NCI-H1092 treated with DMSO at 0.1 percent for 48 hours (cell line): ENCODE data around the gene SORBS2.

Experiments
- DNase-seq: peaks from one replicate; lab custom pipeline; 2025; lab: John Stamatoyannopoulos, UW

SORBS2 gene

DNA sequence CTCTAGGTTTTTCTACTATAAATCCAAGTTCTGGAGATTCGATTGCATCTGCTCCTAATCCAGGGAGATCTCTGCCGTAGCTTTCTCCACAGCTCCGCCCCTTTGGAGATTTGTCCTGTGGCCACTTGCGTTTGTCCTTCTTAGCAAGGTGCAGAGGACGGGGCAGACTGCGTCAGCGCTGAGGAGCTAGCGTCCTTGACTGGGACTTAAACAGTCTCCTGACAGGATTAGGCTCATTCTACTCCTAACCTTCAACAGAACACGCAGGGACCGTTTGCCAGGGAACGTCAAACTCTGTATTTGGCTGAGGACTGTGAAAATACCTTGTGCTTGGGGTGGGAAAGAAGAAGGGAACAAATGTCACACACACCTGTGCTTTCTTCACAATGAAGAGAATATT is 38.6 kb downstream of the SORBS2 start:
- DNase-seq = no peak

DNA sequence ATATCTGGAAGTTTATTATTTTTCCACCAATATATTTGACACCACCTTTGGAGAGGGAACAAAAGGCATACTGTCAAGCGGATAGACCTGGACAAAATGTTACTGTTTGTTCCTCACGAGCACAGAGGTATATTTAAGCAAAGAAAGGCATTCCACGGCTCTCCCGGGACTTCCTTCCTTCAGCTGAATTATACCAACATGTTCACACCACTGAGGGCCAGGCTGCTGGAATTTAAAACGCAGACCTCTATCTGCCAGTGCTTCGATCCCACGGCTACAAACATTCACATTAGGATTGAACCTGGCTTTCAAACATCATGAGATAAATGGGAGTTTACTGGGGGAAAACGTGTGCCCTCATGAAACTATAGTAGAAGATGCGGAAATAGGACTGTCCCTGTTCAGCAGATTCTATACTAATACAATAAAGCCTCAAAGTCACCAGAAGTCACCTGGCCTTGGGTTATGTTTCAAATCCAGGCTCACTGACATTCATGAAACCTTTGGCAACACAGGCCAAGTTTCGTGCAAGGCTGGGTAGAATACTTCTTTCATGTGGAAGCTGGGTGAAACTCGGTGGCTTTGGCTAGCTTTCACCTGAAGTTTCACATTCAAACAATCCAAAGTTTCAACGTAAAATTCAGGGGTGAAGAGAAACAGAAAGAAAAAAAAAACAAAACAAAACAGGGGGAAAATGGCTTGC is 39.5 kb downstream of the SORBS2 start:
- DNase-seq = no peak

DNA sequence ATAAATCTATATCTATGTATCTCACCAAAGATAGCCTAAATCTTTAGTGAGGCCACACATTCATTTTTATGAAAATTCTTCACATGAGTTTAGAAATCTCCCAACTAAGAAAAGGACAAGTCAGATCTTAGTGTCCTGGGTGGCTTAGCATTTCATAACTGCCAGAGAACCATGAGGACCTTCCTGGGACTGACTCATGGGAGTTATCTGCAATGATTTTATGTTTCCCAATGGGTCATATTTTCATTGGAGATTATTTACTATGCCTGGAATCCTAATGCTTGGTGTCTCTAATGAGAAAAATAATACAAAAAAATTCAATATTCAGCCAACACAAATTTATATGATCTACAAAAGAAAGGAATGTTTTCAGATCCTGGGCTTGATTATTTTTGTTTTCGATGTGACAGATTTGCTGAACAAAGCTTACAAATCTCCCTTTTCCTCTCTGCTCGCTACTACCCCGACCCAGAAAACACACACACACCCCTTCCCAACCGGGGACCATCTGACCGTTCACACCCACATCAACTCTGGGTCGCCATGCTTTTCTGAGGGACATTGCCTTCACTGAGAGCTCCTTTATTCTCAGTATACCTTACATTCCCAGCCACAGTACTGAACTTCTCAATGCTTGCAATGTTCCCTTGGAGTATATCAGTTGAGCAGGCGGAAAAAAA is 40.1 kb downstream of the SORBS2 start:
- DNase-seq = no peak

DNA sequence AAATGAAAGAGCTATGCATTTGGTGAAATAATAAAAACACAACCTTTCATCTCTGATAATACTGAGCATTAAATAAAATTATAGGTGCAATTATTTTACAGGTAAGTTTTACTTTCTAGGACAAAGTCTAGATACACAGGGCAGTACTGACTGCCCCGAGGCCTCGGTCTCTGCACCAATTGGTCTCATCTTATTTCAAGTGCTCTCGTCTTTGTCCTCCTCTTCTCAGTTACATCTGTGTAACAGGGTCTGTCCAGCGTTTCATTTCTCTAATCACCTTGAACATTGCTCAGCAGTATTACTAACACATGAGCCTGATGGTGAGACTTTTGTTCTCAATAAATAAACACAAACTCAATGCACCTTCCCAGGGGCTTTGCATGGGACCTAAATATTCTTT is 44.5 kb downstream of the SORBS2 start:
- DNase-seq = no peak

DNA sequence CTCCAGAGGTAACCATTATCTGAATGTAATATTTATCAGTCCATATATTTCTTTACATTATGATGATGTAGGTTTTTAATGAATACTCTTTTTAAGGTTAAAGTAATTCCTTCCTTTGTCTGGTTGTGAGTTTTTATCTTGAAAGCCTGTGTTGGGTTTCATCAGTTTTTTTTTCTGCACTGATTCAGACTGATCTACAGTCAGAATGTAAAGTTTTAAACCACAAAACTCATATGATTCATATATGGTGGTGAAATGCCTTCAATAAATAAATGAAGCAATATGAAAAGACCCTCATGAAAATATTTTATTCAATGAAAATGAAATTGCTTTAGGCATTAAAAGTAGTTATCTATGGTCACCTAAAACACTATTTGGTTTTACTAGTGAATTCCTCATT is 47.1 kb downstream of the SORBS2 start:
- no peak for DNase-seq

DNA sequence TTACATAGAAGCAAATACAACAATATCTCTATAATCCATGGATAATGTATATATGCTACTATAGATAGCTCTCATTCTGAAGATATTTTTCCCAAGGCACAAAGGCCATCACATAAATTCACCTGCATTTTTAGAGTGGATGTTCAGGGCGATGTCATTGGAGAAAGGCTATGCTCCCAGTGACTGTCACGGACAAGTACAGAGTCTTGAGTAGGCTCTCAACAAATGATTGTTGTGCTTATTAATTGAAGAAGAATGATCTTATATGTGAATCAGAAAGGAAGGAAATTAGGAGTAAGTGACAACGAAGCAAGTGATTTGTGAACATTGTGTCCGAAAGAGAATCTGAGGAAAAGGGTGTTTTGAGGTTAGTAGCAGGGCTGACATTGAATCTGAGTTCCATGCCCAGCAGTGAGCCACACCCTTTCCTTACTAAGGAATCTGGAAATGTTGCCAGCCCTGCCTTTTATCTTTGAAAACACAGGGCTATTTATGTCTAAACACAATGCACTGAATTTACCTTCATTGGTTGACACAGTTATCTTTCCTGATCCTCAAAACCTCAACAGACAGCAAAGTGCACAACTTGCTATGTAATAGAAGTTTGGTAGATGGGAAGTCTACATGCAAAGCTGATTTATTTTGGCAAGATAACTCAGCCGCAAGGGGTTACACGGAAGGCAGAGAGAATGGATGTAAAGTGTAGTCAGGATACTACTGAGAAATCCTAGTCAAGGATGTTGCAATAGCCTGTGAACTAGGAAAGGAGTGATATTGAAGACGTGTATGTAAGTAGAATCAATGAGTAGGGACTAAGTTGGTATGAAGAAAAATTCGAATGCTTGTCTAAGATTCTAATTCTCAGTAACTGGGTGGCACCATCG is 50.4 kb downstream of the SORBS2 start:
- DNase-seq = no peak

DNA sequence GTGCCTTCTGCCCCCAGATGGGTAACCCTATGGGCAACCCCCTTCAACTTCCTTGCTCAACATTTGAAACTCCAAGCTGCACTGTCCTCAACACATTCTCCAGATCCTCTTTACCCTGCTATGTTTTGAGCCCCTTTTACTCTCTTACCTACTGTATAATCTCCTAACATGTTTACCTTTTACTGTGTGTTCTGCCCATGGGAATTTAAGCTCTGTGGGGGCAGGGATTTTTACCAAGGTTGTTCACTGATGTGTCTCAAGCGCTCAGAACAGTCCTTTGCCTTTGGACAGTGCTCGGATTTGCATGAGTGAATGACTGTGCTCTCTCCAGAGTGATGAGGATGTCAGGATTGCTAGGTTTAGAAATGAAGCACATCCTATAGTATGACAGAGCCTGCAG is 53.2 kb downstream of the SORBS2 start:
- no peak for DNase-seq

DNA sequence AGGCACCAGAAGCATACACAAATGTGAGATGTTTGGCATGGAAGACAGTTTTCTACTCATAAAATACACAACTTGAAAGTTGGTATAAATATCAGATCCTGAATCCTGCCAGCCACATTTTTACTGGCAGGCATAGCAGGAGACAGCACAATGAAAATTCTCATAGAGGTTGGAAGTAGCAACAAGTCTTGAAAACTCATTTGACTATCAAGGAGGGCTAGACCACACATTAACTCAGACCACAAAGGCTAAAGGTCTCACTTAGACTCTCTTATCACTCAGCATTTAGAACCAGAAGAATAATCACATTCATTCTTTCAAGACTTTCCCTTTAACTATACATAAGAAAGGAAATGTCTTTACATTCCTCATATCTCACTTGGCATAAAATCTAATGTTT is 56.5 kb downstream of the SORBS2 start:
- no peak for DNase-seq

DNA sequence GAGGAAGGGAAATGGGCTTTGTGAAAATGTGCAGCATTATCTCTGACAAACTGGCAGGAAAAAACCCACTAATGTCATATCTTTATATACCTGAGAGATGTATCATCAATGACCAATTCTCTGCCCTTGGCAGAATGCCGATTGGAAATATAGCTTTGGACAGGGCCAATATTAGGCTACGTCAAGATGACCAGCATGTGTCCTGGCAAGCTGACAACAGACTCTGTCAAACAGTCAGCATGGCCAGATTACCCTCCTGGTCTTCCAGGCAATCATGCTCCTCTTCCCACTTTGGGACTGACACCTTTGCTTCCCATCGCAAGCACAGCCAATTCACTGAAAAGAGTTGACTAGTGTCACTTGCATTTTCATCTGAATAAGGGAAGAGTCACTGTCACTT is 57.0 kb downstream of the SORBS2 start:
- no peak for DNase-seq

DNA sequence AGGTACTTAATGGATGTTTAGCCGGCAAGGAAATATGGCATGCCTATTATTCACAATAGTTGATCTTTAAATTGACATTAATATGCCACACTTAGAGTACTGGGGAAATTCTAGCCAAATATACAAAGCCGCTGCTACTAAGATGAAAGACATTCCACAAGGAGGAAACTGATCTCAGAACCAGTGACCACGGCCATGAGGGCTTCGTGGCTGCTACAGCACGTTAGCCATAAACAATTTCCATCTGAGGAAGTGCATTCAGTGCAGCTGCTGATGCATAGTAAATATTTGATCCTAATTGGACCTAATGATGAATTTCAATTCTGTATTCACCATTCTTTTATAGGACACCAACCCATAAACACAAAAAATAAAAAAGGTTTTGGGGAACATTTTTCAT is 59.1 kb downstream of the SORBS2 start:
- DNase-seq = no peak

DNA sequence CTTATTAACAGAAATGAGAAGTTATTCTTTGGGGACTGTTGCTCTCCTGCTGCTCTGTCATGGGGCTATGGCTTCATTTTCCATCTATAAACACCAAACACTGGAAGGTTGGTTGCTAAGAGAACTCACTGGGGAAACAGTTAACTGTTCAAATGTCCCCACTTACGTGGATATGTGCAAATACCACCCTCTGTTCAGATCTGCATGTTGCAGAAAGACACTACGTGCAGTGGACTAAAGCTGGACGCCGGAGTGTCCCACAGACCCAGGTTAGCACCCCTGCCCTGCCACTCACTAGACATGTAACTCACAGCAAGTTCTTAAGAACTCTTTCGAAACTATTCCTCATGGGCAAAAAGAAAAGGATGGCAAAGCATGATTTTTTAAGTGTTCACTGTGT is 62.1 kb downstream of the SORBS2 start:
- no peak for DNase-seq

DNA sequence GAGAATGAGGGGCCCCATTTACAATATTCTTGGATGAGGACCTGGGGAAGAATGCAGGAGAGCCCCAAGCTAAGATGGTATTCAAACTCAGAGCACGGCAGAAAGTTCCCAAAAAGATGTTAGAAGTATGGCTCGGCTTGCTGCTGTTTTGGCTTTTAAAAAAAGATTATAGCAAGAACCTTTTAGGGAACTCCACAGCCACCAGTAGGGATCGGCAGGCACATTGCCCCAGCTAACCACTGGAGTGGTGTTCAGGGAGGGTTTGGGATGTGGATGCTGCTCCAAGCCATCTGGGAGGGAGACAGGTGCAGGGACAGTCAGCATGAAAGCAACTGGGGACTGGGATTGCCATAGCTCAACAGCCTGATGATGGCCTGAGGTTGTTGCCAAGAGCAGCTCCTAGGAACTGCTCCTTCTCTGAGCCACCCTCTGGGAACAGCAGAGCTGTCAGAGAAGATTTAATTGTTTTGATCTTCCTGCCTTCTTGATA is 63.0 kb downstream of the SORBS2 start:
- DNase-seq = no peak

DNA sequence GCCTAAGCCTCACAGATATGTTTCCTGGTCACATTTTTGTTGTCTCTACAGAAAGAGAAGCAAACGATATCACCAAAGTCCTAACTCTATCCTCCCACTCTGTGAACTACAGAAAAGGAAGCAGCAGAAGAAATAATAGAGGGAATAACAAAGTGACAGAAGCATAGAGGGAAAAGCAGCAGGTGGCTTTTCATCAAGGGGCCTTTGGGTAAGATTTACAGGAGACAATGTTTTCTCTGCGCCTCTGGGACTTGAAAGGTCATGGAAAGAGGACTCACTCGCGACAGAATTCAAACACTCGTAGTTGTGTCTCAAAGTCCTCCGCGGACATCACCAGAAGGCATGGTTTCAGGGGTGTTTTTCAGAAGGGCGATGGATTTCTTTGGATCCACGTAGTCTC is 66.1 kb downstream of the SORBS2 start:
- DNase-seq = no peak

DNA sequence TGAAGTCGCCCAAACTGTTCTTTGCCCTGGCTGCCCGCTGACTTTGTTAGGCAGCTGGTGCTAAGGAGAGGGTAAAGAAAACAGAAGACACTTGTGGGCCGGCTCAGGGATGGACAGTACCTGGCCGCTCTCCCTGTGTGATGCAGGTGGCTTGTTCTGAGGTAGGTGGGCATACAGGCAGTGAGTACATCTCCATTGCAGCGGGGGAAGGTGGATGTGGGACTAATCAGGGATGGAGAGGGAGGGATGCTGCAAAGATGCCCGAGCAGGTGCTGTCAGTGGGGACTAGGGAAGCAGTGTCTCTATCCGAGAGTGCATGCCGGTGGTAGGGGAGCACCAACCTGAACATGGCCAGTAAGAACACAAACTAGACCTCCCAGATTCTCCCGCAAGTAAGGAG is 67.0 kb downstream of the SORBS2 start:
- DNase-seq = no peak

DNA sequence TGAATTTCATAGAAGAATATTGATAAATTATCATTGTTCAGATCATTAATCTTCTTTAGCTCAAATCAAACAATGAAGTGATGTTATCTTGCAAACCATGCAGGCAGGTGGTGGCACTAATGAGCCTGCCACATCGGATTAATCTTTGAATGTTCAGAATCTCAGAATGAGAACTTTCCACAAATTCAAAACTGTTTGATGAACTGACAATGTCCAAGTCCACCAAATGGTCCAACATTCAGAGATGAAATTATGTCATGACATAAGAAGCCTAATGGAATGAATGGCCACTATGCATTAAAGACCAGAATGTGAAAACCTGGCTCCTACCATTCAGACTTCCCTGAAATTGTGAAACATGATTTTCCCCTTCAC is 67.5 kb downstream of the SORBS2 start:
- no peak for DNase-seq

DNA sequence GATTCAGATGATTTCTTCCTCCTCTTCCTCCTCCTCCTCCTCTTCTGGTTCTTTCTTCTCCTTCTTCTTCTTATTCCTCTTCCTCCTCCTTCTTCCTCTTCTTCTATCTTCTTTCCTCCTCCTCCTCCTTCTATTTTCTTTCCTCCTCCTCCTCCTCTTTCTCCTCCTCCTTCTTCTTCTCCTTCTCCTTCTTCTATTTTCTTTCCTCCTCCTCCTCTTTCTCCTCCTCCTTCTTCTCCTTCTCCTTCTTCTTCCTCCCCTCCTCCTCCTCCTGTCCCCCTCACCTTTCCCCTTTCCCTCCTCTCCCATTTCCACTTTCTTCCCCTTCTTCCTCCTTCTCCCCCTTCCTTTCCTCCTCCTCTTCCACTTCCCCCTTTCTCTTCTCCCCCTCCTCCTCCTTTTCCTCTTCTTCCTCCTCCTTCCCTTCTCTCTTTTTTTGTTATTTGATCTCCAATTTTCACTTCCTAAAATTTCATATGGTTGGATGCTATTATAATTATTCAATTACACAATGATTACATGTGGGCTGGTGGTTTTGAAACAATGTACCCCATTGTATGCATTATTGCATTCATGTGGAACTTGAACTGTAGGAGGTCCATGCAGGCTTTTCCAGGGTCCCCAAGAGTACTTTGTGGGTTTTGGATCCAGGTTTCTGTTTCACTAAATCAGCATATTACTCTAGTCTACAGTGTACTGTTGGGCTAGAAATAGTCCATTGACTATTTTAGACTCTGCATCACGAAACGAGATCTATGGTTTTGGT is 68.1 kb downstream of the SORBS2 start:
- DNase-seq = no peak

DNA sequence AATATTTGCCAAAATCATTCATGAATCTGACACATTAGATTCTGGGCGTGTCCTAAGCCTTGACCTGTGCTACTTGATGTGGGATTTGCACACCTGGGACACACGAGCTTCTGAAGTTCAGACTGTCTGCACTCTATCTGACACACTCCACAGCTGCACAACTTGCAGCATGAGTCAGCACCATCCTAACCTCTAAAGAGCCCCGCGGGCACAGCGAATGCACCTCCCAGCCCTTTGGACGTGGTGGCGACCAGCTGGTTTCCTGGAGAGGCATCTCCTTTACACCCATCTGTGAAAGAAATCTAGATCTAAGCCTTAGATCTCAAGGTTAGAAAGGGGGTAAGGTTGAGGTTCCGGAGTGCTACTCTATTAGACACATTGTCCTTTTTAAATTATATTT is 69.2 kb downstream of the SORBS2 start:
- DNase-seq = no peak

DNA sequence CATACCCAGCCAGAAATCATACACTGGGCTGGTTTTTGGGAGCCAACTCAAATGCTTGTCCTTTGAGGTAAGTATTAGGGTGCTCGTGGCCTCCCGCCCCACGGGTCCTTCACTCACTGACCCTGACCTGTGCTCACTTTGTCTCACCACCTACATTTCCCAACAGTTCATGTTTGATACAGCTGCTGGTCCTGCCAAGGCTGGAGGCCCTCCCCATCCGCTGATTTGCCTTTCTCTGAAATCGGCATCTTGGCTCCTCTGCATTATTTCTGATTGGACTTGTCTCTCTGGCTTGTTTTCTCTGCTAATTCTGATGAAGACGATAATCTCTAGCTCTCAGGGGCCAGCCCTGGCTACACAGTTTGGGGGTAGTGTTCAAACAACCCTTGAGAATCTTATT is 70.2 kb downstream of the SORBS2 start:
- no peak for DNase-seq

DNA sequence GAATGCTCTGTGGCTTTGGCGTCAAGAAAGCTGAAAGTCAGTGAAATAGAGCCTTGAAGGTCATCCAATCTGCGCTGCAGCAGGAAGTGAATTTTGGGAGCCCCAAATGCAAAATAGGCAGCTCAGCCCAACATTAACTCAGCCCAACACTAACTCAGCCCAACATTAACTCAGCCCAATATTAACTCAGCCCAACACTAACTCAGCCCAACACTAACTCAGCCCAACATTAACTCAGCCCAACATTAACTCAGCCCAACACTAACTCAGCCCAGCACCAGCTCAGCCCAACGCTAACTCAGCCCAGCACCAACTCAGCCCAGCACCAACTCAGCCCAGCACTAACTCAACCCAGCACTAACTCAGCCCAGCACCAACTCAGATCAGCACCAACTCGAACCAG is 71.5 kb downstream of the SORBS2 start:
- DNase-seq = no peak

DNA sequence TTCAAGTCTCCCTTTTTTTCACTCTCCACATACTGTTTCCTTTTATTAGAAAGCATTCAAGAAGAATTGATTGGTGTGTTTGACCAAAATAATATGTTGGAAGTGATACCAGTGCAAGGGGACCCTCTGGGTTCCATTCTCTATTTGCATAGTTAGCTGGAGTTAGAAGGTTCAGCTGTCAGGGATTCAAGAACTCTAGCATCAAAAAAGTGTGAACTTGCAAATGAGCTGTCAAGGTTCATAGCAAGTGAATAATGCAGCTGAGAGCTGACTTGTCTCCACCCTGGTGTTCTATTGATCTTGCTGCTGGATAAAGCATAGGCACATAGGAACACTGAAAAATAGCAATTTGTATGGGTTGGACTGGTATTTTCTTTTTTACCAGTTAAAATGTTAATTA is 73.2 kb downstream of the SORBS2 start:
- DNase-seq = no peak

DNA sequence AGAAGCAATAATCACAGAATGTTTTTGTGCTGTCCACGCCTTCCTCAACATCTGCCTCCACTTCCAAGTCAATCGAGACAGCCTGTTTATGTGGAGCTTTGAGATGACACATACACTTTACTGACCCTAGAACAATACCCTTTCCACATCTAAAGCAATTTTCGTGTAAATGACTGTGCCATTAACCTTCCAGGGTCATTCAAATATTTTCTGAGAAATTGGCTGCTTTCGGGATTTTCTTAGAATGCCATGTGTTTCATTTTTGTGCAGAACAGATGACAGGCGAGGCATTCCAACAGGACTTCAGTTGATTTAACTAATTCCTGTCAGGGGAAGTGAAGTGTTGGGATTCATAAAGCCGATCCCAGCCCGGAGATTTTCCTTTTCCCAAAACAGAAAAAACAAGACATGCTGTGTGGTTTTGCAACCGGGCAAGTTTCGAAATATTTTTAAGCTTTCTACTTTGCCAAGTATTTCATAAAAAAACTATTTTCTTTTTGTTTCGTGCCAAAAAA is 73.9 kb downstream of the SORBS2 start:
- DNase-seq = no peak

DNA sequence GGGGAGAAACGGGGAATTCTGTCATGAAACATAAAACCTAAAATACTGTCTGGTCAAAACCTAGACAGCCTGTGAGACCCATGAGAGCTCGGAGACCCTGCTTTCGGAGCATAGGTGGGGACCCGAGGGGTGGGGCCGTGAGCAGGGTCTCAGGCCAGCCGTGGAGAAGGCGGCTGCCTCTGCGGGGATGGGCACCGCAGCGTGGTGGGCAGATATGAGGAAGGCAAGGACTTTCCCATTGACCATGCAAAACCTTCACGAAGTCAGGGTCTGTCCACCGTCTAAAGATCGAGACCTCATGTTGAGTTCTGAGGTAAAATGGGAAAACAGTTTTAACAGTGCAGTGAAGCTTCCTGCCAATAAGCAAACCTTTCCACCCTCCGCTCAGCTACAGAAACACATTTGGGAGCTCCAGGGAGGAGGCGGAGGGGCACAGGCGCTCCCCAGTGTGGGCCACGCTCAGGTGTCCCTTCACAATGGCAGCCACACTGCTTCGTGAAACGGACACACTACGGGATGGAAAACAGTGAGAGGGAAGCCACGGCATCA is 74.4 kb downstream of the SORBS2 start:
- no peak for DNase-seq
